Ecto neural progenitor cell (in vitro differentiated cells): Measurements from ENCODE around the gene BCLAF1.

Source experiments
- DNase-seq: peaks from one replicate; pipeline ENCODE4 v3.0.0-alpha.2; 2018; ENCODE audit warnings: low spot score

BCLAF1 gene, protein sequence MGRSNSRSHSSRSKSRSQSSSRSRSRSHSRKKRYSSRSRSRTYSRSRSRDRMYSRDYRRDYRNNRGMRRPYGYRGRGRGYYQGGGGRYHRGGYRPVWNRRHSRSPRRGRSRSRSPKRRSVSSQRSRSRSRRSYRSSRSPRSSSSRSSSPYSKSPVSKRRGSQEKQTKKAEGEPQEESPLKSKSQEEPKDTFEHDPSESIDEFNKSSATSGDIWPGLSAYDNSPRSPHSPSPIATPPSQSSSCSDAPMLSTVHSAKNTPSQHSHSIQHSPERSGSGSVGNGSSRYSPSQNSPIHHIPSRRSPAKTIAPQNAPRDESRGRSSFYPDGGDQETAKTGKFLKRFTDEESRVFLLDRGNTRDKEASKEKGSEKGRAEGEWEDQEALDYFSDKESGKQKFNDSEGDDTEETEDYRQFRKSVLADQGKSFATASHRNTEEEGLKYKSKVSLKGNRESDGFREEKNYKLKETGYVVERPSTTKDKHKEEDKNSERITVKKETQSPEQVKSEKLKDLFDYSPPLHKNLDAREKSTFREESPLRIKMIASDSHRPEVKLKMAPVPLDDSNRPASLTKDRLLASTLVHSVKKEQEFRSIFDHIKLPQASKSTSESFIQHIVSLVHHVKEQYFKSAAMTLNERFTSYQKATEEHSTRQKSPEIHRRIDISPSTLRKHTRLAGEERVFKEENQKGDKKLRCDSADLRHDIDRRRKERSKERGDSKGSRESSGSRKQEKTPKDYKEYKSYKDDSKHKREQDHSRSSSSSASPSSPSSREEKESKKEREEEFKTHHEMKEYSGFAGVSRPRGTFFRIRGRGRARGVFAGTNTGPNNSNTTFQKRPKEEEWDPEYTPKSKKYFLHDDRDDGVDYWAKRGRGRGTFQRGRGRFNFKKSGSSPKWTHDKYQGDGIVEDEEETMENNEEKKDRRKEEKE

DNA sequence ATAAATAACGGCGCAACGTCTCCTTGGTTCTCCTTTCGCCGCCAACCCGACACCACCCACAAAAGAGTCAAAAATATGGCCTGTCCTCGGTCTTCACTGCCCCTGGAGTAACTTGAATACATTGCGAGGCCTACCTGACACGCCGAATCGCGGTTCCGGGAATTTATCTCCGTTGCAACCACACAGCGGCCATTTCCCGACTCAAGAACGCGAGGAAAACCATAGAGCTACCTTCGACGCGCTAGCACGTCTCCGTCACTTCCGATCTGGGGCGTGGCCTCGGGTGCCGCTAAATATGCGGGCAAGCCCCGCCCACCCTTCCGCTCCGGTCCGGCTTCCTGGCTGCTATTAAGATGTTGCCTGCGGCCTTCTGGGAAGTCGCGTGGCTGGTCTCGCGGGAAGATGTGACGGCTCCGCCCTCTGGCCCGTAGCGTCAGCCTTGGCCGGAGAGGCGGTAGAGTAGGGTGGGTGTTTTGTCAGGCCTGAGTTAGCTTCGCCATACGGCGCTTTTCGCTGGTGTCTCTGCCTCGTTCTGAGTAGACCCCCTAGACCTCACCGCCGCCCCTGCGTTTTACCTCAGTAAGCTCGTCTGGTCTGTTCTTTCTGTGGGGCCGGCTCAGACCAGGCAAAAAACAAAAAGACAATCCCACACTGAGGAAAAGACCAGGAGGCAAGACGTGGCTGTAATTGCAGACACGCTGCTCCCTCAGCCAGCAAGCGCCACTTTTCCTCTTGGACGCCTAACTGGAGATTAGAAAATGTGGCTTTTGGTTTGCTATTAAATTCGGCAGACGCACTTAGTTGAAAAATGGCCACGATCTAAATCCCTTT is at the start of gene BCLAF1:
BCLAF1 (minus strand) TSS at position 268 of the 831 bp plus-strand sequence. CDS start 9,980 bp downstream, outside the sequence.
- peak; percentile 99 for DNase-seq

DNA sequence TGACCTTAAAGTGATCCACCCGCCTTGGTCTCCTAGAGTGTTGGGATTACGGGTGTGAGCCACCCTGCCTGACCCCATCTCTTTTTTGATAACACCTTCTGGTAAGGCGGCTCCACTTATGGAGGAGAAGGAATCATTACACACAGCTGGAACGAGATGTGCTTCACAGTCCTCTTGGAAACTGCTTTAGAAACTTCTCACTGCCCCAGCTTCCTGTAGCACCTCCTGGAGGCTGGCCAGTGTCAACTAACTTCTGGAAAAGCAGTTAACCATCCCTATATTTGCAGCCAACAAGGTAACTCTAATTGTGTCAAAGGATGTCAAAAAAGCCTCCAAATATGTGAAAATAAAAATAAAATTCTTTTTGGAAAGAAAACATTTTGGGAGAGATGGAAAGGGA is 48.8 kb upstream of the BCLAF1 start:
- no peak for DNase-seq

DNA sequence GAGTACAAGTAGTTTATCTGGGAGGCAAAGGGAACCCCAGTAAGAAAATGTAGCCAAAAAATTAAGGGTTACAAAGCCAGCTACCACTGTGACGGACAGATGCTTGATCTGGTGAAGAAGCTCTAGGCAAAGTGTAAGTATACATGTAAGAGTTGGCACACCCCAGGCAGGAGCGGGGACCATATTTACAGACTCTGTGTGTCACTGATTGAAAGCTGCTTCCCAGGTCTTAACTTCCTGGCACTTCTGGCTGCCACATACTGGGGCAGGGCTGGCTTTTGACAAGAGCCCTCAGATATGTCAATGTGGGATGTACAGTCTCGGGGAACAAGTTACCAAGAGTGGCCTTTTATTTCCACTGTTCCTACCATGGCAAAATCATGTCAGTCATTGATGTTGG is 48.0 kb upstream of the BCLAF1 start:
- no peak for DNase-seq

DNA sequence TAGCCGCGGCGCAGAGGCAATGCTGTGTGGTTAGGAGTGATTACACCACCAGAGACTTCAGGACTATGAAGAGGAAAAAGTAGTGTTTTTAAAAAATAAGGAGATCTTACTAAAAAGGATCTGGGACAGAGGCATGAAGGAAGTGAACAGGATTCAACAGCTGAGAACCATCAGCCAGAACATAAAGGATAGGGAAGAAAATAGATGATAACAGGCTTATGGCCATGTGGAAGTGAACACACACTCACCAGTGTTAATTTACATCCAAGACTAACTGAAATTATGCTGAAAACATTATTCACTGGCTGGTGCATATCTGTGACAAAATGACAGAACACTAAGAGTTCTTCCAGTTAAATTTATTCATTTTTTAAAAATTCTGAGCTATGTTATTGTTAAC is 47.5 kb upstream of the BCLAF1 start:
- DNase-seq: no peak

DNA sequence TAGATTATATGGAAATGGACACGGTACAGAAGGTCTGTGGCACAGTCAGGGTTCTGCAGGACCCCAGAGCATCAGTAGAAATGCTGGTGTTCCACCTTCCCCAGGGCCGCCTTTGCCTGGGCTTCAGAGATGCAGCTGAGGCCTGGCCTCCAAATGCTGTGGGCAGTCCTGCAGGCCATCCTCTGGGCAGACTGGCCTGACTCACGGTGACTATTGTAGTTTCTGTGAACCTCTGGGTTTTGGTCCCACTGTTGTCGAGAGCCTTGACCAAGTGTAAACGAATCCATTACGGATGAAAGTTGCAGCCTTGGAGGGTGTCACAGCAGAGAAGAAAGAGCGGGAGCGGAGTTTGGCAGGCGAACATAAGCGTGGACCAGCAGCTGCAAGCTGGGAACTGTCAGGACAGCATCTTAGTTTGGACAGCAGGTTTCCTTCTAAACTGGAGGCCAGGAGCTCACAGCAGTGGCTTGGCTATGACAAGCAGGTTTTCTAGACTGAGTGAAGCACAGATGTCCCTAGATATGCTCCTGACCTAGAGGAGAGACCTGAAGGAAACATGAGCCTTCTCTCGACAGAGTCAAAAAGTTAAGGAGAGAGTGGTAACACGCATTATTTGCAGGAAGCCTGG is 46.2 kb upstream of the BCLAF1 start:
- no peak for DNase-seq

DNA sequence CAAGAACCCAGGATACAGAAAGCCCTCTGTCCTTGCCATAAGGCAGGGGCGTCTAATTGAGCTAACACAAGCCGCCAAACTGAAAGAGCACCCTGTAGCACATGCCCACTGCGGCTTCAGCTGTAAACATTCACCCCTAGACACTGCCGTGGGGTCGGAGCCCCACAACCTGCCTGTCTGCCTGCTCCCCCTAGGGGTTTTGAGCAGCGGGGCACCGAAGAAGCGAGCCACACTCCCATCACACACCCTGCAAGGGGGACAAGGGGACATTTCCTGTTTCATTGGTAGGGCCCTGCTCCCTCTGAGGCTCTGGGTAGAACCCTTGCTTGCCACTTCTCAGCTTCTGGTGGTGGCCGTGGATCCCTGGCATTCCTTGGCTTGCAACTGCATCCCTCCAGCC is 45.2 kb upstream of the BCLAF1 start:
- no peak for DNase-seq

DNA sequence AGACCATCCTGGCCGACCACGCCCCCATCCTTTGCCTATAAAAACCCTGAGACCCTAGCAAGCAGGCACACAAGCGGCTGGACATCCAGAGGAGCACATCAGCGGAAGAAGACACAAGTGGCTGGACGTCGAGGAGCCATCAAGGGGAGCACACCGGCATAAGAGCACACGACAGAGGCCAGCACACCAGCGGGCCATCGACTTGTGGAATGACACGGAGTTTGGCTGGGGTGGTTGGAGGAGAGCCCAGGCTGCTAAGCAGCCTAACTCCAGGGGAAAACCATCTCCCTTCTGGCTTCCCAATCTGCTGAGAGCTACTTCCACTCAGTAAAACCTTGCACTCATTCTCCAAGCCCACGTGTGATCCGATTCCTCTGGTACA is 44.8 kb upstream of the BCLAF1 start:
- no peak for DNase-seq

DNA sequence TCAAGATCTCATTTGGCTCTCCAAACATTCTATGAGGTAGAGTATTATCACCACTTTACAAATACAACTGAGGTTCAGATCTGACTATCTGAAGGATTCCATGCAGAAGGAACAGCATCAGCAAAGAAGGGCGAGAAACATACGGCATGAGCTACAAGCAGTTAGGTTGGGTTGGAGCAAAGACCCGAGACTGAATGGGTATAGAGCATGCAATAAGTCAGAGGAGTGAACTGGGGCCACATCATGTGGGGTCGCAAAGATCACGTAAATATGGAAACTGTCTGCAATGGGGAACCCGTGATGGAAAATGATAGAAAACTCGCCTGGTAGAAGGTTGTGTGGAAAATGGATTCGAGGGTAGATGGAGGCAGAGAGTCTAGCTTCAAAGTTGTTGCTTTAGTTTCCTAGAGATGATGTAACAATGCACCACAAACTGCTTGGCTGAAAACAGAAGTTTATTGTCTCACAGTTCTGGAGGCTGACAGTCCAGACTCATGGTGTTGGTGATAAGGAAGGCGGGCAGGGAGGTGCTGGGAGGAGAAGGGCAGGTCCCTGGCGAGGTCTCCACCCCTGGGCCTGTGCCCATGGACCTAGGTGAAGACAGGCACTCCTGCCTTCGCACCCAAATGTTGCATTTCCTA is 44.3 kb upstream of the BCLAF1 start:
- DNase-seq: no peak

DNA sequence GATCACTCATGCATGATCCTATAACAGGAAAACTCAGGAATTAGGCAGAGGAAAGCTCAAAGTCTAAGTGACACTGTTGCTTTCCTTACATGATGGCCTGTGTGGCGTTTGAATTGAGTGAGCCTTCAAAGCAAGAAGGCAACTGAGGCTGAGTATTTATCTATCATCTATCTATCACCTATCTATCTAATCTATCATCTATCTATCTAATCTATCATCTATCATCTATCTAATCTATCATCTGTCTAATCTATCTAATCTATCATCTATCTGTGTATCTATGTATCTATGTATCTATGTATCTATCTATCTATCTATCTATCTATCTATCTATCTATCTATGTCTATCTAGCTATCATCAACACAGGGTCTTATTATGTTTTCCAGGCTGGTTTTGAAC is 41.8 kb upstream of the BCLAF1 start:
- DNase-seq: no peak

DNA sequence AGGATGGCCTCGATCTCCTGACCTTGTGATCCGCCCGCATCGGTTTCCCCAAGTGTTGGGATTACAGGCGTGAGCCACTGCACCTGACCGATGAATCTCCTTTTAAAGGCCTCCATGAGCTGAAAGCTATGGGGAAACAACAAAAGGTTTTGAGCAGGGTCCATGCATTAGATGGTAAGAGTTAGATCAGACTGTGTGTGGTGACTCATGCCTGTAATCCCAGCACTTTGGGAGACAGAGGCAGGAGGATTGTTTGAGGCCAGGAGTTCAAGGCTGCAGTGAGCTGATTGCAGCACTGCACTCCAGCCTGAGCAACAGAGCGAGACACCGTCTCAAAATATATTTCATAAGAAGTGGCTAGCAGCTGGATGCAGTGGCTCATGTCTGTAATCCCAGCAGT is 41.0 kb upstream of the BCLAF1 start:
- no peak for DNase-seq

DNA sequence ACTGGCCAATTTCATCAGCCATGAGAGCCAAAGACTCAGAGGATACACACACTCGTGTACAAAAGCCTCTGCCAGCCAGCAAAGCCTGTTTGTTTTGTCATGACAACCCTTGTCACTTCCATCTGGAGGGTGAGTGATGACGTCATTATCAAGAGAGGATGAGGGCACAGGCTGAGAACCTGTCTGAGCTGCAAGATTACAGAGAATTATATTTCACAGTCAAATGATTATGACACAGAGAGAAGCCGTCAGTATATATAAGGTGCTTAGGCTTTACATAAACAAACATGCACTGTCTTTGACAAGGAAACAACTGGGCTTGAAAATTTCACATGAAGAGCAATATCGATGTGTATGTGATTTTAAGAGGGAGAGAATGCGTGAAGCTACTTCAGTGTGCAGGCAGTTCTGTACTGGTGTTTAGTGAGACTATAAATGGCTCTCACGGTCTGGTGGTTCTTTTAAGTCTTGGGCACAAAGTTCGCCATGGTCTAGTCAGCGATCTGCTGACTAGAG is 36.5 kb upstream of the BCLAF1 start:
- DNase-seq: no peak

DNA sequence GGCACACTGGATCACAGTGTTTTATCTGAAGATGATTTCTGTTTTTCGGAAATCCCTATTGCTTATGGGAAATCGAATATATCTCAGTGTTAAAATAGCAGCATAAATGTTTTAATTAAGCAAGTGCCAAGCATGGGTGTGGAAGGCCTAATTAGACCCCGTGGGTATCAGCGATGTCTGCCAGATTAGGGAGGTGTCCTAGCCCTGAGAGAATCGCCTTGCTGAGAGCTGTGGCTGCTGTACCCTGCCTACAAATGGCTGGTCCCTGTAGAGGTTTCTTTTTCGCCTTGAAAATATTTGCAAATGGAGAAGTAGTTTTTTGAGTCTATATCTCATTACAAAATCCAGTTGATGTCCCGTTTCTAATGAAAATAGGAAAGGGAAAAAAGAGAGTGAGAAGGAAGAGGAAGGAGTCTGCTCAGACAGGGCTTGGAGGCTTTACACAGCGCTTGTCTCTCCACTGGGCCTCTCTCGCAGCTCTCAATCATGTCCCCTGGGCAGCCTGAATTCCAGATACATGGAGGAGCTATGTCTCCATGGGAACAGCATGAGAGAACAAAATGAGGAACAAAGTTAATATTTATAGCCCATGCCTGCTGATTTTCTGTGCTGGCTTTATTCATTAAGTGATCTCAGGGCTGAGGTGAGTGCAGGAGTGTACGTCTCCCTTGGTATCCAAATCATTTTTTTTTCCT is 35.2 kb upstream of the BCLAF1 start:
- no peak for DNase-seq

DNA sequence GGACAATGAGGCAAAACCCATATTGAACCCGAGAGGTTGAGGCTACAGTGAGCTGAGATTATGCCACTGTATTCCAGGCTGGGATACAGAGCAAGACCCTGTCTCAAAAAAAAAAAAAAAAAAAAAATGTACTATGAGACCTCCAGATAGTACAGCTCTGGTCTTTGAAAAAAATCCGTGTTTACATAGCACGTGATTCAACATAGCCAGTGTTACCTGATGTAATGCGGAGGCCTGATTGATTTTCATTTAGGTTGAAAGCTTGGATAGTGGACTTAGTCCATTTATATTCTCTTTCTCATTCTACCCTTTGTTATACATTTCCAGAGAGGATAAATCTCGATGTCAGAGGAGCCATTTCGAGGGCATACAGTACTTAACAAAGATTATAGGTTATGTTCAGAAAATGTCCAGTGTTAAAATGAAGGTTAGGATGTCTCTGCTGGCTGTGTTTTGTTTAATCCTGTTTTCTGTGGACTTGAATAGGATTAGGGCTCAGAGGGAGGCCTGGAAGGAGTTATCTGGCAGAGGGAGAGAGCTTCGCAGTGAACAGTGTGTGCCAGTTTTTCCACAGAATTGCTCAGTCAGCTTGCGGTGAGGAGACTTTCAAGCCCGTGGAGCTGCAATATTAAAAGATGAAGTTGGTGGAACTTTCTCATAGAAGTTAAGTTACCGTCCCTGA is 33.9 kb upstream of the BCLAF1 start:
- DNase-seq: no peak

DNA sequence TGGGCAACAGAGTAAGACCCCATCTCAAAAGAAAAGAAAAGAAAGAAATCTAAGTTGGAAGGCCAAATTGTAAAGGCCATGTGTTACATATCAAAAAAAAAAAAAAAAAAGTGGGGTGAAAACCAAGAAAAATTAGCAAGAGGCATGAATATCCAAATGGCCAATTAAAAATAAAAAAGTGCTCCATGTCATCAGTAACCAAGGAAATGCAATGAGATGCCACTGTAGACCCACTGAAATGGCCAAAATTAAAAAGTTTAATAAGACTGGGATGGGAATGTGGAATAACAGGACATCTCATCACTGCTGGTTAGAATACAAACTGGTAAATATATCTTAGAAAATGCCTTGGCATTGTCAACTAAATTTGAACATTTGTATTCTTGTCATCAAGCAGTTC is 30.1 kb upstream of the BCLAF1 start:
- no peak for DNase-seq

DNA sequence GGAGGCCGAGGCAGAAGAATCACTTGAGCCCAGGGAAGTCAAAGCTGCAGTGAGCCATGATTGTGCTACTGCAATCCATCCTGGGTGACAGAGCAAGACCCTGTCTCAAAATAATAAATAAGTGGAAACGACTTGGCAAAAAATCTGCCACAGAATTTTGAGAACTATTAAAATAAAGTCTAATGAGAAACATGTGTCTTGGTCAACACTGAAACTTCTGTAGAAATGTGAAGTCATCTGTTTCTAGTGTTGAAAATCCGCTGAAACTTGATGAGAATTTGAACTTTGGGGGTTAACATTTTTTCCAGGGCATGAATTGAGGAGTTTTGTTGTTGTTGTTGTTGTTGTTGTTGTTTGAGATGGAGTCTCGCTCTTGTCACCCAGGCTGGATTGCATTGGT is 29.0 kb upstream of the BCLAF1 start:
- DNase-seq: no peak

DNA sequence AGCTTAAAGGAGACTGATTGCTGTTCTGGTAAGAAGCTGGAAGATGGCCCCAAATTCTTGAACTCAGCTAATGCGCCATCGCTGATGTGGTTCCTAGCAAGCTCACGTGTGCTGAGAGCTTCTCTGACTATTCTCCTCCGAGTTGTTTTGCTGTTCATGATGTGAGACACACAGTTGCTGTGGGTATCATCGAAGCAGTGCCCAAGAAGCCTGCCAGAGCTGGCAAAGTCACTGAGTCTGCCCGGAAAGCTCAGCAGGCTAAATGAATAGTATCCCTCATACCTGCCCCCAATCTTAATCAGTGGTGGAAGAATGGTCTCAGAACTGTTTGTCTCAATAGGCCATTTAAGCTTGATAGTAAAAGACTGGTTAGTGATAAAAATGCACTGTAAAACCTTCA is 28.3 kb upstream of the BCLAF1 start:
- DNase-seq: no peak

DNA sequence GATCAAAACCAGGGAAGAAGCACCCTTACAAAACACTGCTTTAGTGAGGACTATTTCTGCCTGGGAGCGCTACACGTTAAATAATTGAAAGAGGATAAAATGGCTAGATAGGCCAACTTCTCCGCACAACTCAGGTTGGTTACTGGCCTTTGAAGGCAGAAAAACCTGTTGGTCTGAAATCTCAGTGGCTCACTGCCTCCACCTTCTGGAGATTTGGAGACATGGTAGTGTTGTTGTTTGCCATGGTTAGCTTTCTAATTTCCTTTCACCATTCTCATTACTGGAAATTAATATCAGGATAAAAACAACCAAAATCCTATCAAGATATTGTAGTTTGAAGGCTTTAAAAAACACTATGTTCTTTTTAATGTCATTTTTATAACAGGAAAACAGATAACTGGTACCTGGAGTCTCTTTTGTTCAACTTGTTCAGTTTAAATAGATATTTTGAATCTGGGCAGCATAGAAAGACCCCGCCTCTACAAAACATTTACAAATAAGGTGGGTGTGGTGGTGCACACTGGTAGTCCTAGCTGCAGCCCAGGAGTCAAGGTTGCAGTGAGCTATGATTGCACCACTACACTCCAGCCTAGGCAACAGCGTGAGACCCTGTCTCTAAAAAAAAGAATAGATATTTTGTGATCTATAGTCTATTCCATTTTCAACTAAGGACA is 27.5 kb upstream of the BCLAF1 start:
- no peak for DNase-seq

DNA sequence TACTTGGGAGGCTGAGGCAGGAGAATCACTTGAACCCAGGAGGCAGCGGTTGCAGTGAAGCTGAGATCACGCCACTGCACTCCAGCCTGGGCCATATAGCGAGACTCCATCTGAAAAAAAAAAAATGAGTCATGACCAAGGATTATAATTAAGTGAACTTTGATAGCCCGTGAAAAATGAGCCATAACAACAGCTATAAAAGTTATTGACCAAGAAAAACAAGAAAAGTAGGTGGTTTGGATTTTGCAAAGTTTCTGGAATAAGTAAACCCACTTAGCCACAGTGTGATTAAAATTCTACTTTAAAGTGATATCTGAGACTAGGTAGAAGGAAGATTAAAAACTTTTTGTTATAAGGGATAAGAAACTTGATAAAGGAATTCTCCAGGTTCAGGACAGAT is 25.9 kb upstream of the BCLAF1 start:
- no peak for DNase-seq

DNA sequence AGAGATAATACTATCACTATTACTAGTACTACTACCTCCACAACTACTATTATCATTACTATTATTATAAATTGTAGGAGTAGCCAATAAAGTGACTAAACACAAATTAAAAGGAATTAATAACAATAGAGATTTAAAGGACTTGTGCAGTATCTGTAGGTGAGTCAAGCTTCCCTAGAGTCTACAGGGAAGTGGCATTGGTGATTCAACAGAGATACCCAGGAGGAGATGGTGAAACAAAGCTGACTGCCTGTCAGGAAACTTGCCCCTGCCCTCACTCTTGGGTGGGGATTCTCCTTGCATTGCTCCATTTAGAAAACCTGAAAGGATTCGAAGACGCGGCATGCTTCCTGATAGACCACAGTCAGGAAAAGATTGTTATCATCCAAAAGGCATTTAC is 23.3 kb upstream of the BCLAF1 start:
- DNase-seq: no peak
